PC-3 (cell line): ENCODE measurements around the gene MRAS. TPM values are rescaled to one million over a fixed set of nuclear protein-coding genes. Genes with fewer than 3 reads are reported as not detected.

Experiments used
- ATAC-seq: fragments of 200-7000 bp; cut with Tn5 transposase; 2 replicates; pipeline ENCODE4 v1.9.1; 2020; ENCODE audit warnings: mild to moderate bottlenecking, moderate library complexity
- BruUV-seq: library from RNA; stranded (reverse); fragments of 400-500 nt; replicated peaks from 2 replicates; lab custom pipeline; 2021; lab: Mats Ljungman, UMichigan
- CTCF ChIA-PET: fragments of 300-600 bp; sonication (Branson Sonifier 250); formaldehyde crosslinking; loops from one replicate; lab custom pipeline; 2022; ENCODE audit warnings: antibody characterized with exemption; lab: Charles Lee
- POLR2A ChIA-PET: fragments of 300-600 bp; sonication (Branson Sonifier 250); formaldehyde crosslinking; loops from one replicate; lab custom pipeline; 2022; ENCODE audit warnings: antibody characterized with exemption; ENCODE audit not compliant: unreplicated experiment; lab: Charles Lee
- DNase-seq: peaks from one replicate; pipeline ENCODE4 v3.0.0-alpha.2; 2015
- H2AFZ ChIP-seq: fragments of 300-600 bp; sonication (generic); 2 replicates; pipeline ENCODE4 v1.6.0; 2016; ENCODE audit warnings: antibody characterized with exemption, low read length
- H3F3A ChIP-seq: fragments of 300-600 bp; sonication (generic); one replicate; pipeline ENCODE4 v1.6.0; 2017; ENCODE audit warnings: antibody characterized with exemption, low read length, control low read depth, mild to moderate bottlenecking; ENCODE audit not compliant: unreplicated experiment
- H3K27ac ChIP-seq: fragments of 300-600 bp; sonication (generic); 2 replicates; pipeline ENCODE4 v1.5.1; 2016; ENCODE audit warnings: mild to moderate bottlenecking, low read length
- H3K27me3 ChIP-seq: fragments of 300-600 bp; sonication (generic); 2 replicates; pipeline ENCODE4 v1.6.1; 2016; ENCODE audit warnings: low read length, mixed read lengths
- H3K36me3 ChIP-seq: fragments of 300-600 bp; sonication (generic); 2 replicates; pipeline ENCODE4 v1.6.1; 2016; ENCODE audit warnings: low read depth, mixed run types, low read length, mixed read lengths
- H3K4me1 ChIP-seq: fragments of 300-600 bp; sonication (generic); 2 replicates; pipeline ENCODE4 v1.5.1; 2016; ENCODE audit warnings: low read length; ENCODE audit not compliant: insufficient read depth
- H3K4me2 ChIP-seq: fragments of 300-600 bp; sonication (generic); 2 replicates; pipeline ENCODE4 v1.6.0; 2016; ENCODE audit warnings: low read length
- H3K4me3 ChIP-seq: fragments of 300-600 bp; sonication (generic); 2 replicates; pipeline ENCODE4 v1.5.1; 2016; ENCODE audit warnings: mild to moderate bottlenecking, low read length, mixed read lengths
- H3K79me2 ChIP-seq: fragments of 300-600 bp; sonication (generic); 2 replicates; pipeline ENCODE4 v1.6.1; 2017; ENCODE audit warnings: low read length, mixed read lengths
- H3K9ac ChIP-seq: fragments of 300-600 bp; sonication (generic); 2 replicates; pipeline ENCODE4 v1.6.0; 2016; ENCODE audit warnings: mild to moderate bottlenecking, low read length
- H3K9me2 ChIP-seq: fragments of 300-600 bp; sonication (generic); replicated peaks from 2 replicates; pipeline ENCODE4 v1.6.1; 2016; ENCODE audit warnings: mixed run types, low read length, mixed read lengths
- H3K9me3 ChIP-seq: fragments of 300-600 bp; sonication (generic); 2 replicates; pipeline ENCODE4 v1.6.1; 2016; ENCODE audit warnings: low read length, mixed read lengths
- H4K20me1 ChIP-seq: fragments of 300-600 bp; sonication (generic); 2 replicates; pipeline ENCODE4 v1.6.1; 2016; ENCODE audit warnings: low read length, mixed read lengths
- EZH2 ChIP-seq: fragments of 300-600 bp; sonication (generic); IDR thresholded peaks from one replicate; pipeline ENCODE4 v1.6.1; 2017; ENCODE audit warnings: antibody characterized with exemption, mild to moderate bottlenecking, low read length; ENCODE audit not compliant: unreplicated experiment
- EZH2phosphoT487 ChIP-seq: fragments of 300-600 bp; sonication (generic); IDR thresholded peaks from 2 replicates; pipeline ENCODE4 v1.6.1; 2018; ENCODE audit warnings: mild to moderate bottlenecking, antibody characterized with exemption, low read length, borderline replicate concordance
- intact Hi-C: fragments of 100-400 bp; cut with micrococcal nuclease; formaldehyde crosslinking; loops from 2 replicates; pipeline ENCODE4 v1.9.0; 2023
- total RNA-seq: library from RNA; depleted of rRNA; stranded (reverse); fragments of >200 nt; gene quantifications from 2 replicates; pipeline ENCODE4 v1.2.3, GENCODE V29; 2014
- TF ChIP-seq, protein P1 (sequence below): fragments of 300-600 bp; sonication (generic); conservative IDR thresholded peaks from 2 replicates; pipeline ENCODE4 v1.5.1; 2017; ENCODE audit warnings: antibody characterized with exemption, low read depth, mild to moderate bottlenecking, low read length

MRAS gene
- total RNA-seq, 1 experiment from 2014 or later: 2.8 TPM

DNA sequence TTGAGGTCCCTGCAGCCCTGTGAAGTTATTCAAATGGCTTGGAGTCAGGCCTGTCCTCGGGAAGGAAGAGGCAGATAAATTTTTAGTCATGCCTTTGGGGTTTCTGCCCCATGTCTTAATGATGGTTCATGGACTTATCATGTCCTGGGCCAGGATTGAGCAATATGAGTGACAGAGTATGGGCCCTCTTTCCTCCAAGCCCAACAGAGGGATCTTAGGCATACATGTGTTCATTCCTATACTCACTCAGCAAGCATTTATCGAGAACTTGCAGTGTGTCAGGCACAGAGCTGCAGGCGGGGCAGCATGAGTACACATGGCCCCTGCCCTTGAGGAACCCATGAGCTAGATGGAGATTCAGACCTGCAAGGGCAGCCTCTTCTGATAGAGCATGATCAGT, 92.2 kb downstream of the MRAS start:
- H3K9ac ChIP-seq: no peak overlapping the region
- peaks cover 10% of the 10 kb centered on the region for H3K4me1 ChIP-seq
- CTCF ChIA-PET: no interaction called here
- H3K36me3 ChIP-seq: no peaks in the 10 kb centered on the region
- H2AFZ ChIP-seq: no peak overlapping the region
- H3K27me3 ChIP-seq: no peaks in the 10 kb centered on the region
- ATAC-seq (no peak), DNase-seq (peak; percentile 19)
- H4K20me1 ChIP-seq: no peaks in the 10 kb centered on the region
- no peak for TF ChIP-seq EZH2phosphoT487
- TF ChIP-seq EZH2: no peak
- TF ChIP-seq, protein P1, sequence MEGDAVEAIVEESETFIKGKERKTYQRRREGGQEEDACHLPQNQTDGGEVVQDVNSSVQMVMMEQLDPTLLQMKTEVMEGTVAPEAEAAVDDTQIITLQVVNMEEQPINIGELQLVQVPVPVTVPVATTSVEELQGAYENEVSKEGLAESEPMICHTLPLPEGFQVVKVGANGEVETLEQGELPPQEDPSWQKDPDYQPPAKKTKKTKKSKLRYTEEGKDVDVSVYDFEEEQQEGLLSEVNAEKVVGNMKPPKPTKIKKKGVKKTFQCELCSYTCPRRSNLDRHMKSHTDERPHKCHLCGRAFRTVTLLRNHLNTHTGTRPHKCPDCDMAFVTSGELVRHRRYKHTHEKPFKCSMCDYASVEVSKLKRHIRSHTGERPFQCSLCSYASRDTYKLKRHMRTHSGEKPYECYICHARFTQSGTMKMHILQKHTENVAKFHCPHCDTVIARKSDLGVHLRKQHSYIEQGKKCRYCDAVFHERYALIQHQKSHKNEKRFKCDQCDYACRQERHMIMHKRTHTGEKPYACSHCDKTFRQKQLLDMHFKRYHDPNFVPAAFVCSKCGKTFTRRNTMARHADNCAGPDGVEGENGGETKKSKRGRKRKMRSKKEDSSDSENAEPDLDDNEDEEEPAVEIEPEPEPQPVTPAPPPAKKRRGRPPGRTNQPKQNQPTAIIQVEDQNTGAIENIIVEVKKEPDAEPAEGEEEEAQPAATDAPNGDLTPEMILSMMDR: no peak
- no peaks in the 10 kb centered on the region for H3K79me2 ChIP-seq
- no peaks in the 10 kb centered on the region for H3F3A ChIP-seq
- intact Hi-C loops: no loop called here
- H3K27ac ChIP-seq: no peak overlapping the region
- no peak overlapping the region for H3K4me2 ChIP-seq
- POLR2A ChIA-PET: no interaction called here
- H3K9me3 ChIP-seq: no peaks in the 10 kb centered on the region
- no TSS peak for BruUV-seq
- no peaks in the 10 kb centered on the region for H3K9me2 ChIP-seq
- H3K4me3 ChIP-seq: no peak overlapping the region

DNA sequence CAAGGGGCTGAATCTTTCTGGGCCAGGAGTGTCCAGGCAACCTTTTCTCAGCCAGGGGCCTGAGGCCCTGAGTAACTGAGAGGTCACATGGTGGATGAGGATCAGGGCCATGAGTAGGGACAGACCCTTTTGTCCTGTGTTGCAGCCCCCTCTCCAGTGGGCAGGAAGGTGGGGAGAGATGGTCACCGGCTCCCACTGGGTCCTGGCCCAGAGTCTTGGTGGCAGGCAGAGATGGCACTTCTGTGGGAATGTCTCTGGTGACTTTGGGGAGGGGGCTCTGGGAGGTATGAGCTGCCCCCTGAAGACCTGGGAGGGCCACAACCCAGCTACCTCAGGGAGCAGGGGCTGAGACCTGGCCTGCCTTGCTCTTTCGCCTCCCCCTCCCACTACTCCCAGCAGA, 92.9 kb downstream of the MRAS start:
- Histone ChIP-seq H3K79me2 (no peaks in the 10 kb centered on the region), H3F3A (no peaks in the 10 kb centered on the region), H3K27me3 (no peaks in the 10 kb centered on the region), H3K9ac (no peak overlapping the region), H3K9me3 (no peaks in the 10 kb centered on the region), H3K36me3 (no peaks in the 10 kb centered on the region), H4K20me1 (no peaks in the 10 kb centered on the region), H3K9me2 (no peaks in the 10 kb centered on the region), H3K4me2 (no peak overlapping the region), H2AFZ (no peak overlapping the region), H3K27ac (no peak overlapping the region), H3K4me1 (peaks cover 10% of the 10 kb centered on the region), H3K4me3 (no peak overlapping the region)
- BruUV-seq: no TSS peak
- DNase-seq (no peak), ATAC-seq (no peak)
- ChIA-PET CTCF (no interaction called here), POLR2A (no interaction called here)
- intact Hi-C loops: no loop called here
- TF ChIP-seq EZH2phosphoT487 (no peak), EZH2 (no peak)
- TF ChIP-seq, protein P1: no peak

DNA sequence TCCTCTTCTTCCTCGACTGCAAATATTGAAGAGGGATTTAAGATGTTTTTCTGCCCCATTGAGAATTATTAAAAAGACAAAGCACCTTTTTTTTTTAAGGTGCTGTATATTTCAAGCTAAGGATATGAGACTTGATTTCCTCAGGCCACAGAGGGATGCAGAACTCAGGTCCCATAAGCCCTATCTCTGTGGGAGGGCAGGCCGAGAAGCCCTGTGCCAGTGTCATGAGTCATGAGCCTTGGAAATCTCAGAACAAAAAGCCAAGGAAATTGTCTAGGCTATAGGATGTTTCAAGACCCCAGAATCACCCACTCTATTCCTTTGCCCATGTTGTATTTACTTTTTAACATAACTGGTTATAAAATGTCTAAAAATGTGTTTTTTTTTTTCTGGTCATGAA, 93.4 kb downstream of the MRAS start:
- no peaks in the 10 kb centered on the region for H3F3A ChIP-seq
- no peaks in the 10 kb centered on the region for H3K9me3 ChIP-seq
- peak; percentile 22 for DNase-seq
- TF ChIP-seq, protein P1: no peak
- TF ChIP-seq EZH2 (no peak), EZH2phosphoT487 (no peak)
- no peaks in the 10 kb centered on the region for H3K79me2 ChIP-seq
- peak; percentile 45; the same call in 1 of the 2 replicates for ATAC-seq
- no peak overlapping the region for H3K9ac ChIP-seq
- H3K4me2 ChIP-seq: peak overlapping the region; percentile 45
- BruUV-seq: no TSS peak
- no peaks in the 10 kb centered on the region for H3K9me2 ChIP-seq
- H3K27me3 ChIP-seq: no peaks in the 10 kb centered on the region
- peaks cover 10% of the 10 kb centered on the region for H3K4me1 ChIP-seq
- H3K27ac ChIP-seq: no peak overlapping the region
- intact Hi-C loops: no loop called here
- ChIA-PET CTCF (no interaction called here), POLR2A (no interaction called here)
- H2AFZ ChIP-seq: no peak overlapping the region
- no peaks in the 10 kb centered on the region for H4K20me1 ChIP-seq
- H3K36me3 ChIP-seq: no peaks in the 10 kb centered on the region
- H3K4me3 ChIP-seq: no peak overlapping the region
